ENCODE data around the gene GPR35. TPM values are rescaled to one million over a fixed set of nuclear protein-coding genes. Genes with fewer than 3 reads are reported as not detected.

GPR35 gene
- total RNA-seq, 1 donor from 2014 or later = not detected

GRCh38 chr2:240579071-240579762 lies 46.1 kb upstream of the GPR35 start:
- no peak for DNase-seq (ENCODE audit: low read depth)
- no peak for TF ChIP-seq CTCF (conservative IDR thresholded peaks at IDR 0.05; ENCODE audit: low read depth, low read length)
- H3K4me3 ChIP-seq (ENCODE audit: low read depth, low read length) = no peak overlapping the region

DNA sequence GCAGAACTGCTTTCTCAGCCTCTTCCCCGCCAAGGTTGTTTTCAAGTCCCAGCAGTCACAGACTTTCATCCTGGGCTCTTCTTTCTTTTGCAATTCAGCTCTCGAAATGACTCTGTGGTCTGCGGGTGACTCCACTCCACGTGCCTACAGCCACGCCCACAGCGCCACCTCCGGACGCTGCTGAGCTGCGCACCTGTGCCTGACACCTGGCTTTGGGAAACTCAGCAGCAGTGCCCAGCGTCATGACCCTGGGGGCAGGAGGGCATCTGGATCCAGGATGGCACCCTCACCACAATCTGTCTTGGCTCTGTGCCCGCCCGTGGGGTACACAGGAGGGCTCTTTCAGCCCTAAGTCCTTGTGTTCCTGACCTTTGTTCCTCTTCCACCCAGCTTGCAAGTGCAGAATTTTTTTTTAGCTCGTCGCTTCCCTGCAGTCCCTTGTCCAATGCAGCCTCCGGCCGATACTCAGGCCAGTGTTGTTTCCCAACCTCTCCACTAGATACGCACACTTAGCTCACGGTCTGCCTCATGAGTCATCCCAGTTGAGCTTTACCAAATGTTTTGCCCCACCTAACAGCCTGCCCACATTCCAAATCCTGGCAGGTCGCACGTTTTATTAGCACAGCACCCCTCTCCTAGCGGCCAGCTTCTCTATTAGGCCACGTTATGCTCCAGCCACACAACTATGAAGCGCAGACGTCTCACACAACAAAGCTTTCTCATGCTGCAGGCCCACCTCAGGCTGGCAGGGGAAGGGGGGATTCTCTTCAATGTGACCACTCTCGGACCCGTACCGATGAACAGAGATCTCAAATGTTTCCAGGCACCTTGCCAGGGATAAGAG lies 45.3 kb upstream of the GPR35 start:
- TF ChIP-seq CTCF (conservative IDR thresholded peaks at IDR 0.05; ENCODE audit: low read depth, low read length) = peak; percentile 57
- H3K4me3 ChIP-seq (ENCODE audit: low read depth, low read length) = no peak overlapping the region
- no peak for DNase-seq (ENCODE audit: low read depth)

- no peak for TF ChIP-seq CTCF (conservative IDR thresholded peaks at IDR 0.05; ENCODE audit: low read depth, low read length)
- DNase-seq (ENCODE audit: low read depth) = no peak
- no peak overlapping the region for H3K4me3 ChIP-seq (ENCODE audit: low read depth, low read length)
These were observed 43.5 kb upstream of the GPR35 start for GRCh38 chr2:240581811-240582210.

- no peak for DNase-seq (ENCODE audit: low read depth)
- H3K4me3 ChIP-seq (ENCODE audit: low read depth, low read length) = no peak overlapping the region
- TF ChIP-seq CTCF (conservative IDR thresholded peaks at IDR 0.05; ENCODE audit: low read depth, low read length) = no peak
These were observed 42.5 kb upstream of the GPR35 start for GRCh38 chr2:240582781-240583180.

DNA sequence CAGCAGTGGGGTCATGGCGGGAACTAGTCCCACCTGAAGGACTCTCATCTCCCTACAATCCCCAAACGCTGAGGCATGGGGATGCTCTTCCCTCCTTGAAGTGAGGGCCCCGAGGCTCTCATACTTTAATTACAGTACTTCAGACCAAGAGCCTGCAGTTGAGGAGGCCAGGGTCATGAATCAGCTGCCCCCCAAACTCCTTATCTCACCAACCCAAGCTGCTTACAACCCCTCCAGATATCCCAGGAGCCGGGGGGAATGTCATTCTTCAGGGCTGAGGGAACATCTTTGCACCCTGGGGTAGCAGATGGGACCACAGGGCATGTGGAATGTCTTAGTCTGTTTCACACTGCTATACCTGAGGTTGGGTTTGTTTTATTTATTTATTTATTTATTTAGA lies 41.5 kb upstream of the GPR35 start:
- no peak overlapping the region for H3K4me3 ChIP-seq (ENCODE audit: low read depth, low read length)
- DNase-seq (ENCODE audit: low read depth) = no peak
- no peak for TF ChIP-seq CTCF (conservative IDR thresholded peaks at IDR 0.05; ENCODE audit: low read depth, low read length)

DNA sequence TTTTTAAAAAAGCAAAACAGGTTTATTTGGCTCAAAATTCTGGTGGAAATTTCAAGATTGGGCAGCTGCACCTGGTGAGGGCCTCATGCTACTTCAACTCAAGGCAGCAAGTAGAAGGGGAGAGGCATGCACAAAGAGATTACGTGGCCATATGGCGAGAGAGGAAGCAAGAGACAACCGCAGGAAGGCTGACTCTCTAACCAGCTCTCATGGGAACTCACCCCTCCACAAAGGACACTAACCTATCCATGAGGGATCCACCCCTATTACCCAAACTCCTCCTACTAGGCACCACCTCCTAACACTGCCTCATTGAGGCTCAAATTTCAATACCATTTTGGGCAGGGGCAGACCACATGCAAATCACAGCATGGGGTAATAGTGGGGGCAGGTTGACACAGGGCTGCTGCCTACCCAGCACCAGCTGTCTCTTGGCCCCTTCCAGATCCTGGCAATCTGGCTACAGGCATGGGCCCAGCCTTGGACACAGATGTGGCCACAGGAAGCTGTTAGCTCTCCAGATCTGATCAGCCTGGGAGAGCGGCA lies 40.7 kb upstream of the GPR35 start:
- DNase-seq (ENCODE audit: low read depth) = no peak
- peak overlapping the region; percentile 99 for H3K4me3 ChIP-seq (ENCODE audit: low read depth, low read length)
- TF ChIP-seq CTCF (conservative IDR thresholded peaks at IDR 0.05; ENCODE audit: low read depth, low read length) = no peak

All from epithelial cell of proximal tubule (primary cell).